ENCODE measurements around the gene PHACTR1.

GRCh38 chr6:12733876-12734275, 17.3 kb downstream of the PHACTR1 start:
- TF ChIP-seq CTCF (IDR thresholded peaks at IDR 0.05) = no peak
- TF ChIP-seq POLR2A (IDR thresholded peaks at IDR 0.05) = no peak
- TF ChIP-seq POLR2AphosphoS5 (IDR thresholded peaks at IDR 0.05) = no peak
